GM18508 (cell line): Measurements from ENCODE around the gene SRP68.

Source experiments
- ATAC-seq: cut with Tn5 transposase; IDR thresholded peaks from one replicate; pipeline ENCODE4 v1.9.1; 2021; ENCODE audit warnings: moderate number of reproducible peaks; ENCODE audit not compliant: insufficient read depth, unreplicated experiment

The SRP68 gene

DNA sequence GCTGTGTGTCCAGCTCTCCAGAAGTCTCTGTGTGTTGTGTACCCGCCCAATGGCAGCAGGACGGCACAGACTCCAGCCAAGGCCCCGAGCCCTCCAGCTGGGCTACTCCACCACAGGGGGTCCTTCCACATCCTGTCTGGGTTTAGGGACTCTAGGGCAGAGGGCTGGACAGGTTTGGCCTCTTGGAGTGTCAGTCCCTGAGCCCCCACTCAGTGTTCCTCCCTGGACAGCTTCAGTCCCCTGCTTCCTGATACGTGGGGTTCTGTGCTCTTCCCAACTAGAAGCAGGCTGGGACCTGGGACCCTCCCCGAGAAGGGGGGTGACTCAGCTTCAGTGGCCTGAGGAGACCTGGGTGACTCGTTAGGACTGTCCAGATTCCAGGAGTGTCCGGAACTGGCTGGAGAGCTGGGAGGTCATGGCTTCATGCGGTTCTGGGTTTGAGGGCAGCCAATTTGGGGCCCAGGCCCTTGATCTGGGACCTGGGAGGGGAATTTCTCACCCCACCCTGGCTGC, 67.5 kb downstream of the SRP68 start:
- no peak for ATAC-seq

DNA sequence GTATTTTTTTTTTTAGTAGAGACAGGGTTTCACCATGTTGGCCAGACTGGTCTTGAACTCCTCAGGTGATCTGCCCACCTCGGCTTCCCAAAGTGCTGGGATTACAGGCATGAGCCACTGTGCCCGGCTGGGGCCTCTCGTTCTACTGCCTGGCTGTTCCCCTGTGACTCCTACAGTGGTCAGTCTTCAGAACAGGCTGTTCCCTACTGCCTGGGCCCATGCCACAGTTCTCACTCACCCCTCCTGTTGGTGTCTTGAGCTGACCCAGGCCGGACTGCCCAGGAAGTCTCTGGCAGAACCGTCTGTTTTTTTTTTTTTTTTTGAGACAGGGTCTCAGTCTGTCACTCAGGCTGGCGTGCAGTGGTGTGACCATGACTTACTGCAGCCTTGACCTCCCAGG, 68.4 kb downstream of the SRP68 start:
- ATAC-seq: no peak

GRCh38 chr17:76002100-76002499, 70.2 kb downstream of the SRP68 start:
- no peak for ATAC-seq

GRCh38 chr17:76000755-76001521, 71.4 kb downstream of the SRP68 start, which contains the start of gene CDK3:
CDK3 (plus strand) TSS chr17:76000855; CDS start chr17:76001426, 571 bp downstream.
- ATAC-seq: no peak

DNA sequence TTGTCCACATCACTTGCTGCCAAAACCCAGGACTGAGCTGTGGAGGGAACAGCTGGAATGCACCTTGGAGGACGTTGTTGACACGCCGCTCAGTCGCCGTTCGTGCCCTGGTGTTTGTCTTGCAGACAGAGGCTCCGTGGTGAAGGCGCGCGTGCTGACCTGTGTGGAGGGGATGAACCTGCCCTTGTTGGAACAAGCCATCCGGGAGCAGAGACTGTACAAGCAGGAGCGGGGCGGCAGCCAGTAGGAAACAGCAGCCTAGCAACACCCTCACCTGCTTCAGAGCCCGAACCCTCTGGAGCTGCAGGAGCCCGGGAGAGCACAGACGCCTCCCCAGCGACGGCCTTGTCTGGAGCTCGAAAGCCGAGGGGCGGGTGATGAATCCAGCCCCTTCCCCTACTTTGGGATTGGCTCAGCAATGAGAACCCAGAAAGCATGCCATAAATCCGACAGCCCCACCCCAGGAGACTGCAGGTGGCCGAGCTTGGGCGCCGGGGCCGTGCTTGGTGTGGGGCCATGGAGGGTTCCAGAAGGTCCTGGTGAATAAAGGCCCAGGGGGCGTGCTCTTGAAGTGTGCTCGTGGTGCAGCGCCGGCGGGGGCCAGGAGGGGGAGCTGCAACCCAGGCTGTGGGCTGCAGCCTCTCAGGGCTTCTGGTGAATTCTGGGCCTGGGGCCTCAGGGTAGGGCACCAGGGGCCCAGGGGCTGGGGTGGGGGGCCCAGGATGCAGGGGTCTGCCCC, 72.1 kb downstream of the SRP68 start:
- no peak for ATAC-seq

DNA sequence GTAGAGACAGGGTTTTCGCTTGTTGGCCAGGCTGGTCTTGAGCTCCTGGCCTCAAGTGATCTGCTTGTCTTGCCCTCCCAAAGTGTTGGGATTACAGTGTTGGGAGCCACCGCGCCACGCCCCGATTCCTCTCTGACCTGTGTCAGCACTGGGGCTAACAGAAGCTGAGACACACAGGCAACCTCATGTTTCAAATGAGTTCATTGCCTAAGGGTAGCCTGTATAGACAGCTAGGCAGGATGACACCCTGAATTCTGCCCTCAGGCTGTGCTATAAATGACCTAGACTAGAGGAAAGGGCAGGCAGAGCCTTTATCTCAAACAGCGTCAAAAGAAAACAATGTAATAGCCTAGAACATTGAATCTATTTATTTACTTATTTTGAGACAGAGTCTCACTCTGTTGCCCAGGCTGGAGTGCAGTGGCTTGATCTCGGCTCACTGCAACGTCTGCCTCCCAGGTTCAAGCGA, 74.0 kb downstream of the SRP68 start:
- no peak for ATAC-seq

- no peak for ATAC-seq
Measured at GRCh38 chr17:75996665-75997590, 75.4 kb downstream of the SRP68 start.

DNA sequence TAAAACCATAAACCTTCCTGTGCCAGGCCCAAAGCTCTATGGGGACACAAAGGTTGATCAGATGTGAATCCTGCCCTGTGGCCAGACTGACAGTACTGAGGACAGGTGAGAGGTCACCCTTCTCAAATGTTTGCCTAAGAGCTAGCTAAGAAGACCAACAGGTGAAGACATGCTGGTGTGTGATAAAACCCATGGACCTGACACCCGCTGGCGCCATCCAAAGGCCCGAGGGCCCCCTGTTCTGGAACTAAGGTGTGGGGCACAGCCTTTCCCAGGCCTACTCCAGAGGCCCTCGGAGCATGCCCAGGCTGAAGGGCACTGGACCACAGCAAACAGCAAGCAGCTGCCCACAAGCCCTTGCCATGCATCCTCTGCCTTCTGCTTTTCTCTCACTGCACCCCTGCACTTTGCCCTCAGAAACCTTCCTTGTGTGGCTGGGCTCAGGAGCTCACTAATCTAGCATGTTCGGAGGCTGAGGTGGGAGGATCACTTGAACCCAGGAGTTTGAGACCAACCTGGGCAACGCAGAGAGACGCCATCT, 76.9 kb downstream of the SRP68 start:
- no peak for ATAC-seq

DNA sequence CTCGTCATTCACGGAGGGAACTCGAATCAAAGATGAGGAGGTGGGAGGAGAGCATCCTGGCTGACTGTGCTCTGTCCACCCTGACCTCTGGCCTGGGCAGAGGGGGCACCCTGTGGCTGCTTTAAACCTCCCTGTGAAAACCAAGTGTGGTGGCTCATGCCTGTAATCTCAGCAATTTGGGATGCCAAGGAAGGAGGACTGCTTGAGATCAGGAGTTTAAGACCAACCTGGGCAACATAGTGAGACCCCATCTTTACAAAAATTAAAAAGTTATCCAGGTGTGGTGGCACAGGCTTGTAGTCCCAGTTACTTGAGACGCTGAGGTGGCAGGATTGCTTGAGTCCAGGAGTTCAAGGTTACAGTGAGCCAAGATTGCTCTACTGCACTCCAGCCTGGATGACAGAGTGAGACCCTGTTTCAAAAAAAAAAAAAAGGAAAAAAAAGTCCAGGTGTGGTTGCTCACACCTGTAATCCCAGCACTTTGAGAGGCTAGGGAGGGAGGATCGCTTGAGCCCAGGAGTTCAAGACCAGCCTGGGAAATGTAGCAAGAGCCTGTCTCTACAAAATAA, 77.4 kb downstream of the SRP68 start:
- no peak for ATAC-seq

- ATAC-seq: no peak
Measured at GRCh38 chr17:75991396-75991795, 80.9 kb downstream of the SRP68 start.
